GM18505 (cell line): ENCODE results near the gene DQX1.

ENCODE experiments used
- ATAC-seq: cut with Tn5 transposase; IDR thresholded peaks from one replicate; pipeline ENCODE4 v1.9.1; 2021; ENCODE audit not compliant: unreplicated experiment
- POLR2A ChIP-seq: IDR thresholded peaks from 4 replicates; pipeline ENCODE4 v1.6.1; 2011; ENCODE audit warnings: borderline replicate concordance; ENCODE audit not compliant: insufficient read depth, insufficient read length; ENCODE audit errors: extremely low read depth

DQX1 gene

GRCh38 chr2:74548900-74549826 lies 23.1 kb upstream of the DQX1 start:
- TF ChIP-seq POLR2A = peak; percentile 71
- ATAC-seq = no peak

- ATAC-seq = no peak
- TF ChIP-seq POLR2A = no peak
These were observed 22.4 kb upstream of the DQX1 start for GRCh38 chr2:74548285-74548899.

GRCh38 chr2:74546004-74546403 lies 20.0 kb upstream of the DQX1 start:
- TF ChIP-seq POLR2A = no peak
- ATAC-seq = no peak

- no peak for TF ChIP-seq POLR2A
- no peak for ATAC-seq
These were observed 18.6 kb upstream of the DQX1 start for GRCh38 chr2:74544634-74545033.

GRCh38 chr2:74542978-74543377 lies 16.9 kb upstream of the DQX1 start:
- TF ChIP-seq POLR2A = no peak
- no peak for ATAC-seq

- no peak for ATAC-seq
- no peak for TF ChIP-seq POLR2A
These were observed 14.3 kb upstream of the DQX1 start for GRCh38 chr2:74540291-74540690.

GRCh38 chr2:74538881-74539339 lies 12.9 kb upstream of the DQX1 start:
- ATAC-seq = no peak
- TF ChIP-seq POLR2A = no peak

- no peak for TF ChIP-seq POLR2A
- no peak for ATAC-seq
These were observed 11.1 kb upstream of the DQX1 start for GRCh38 chr2:74537140-74537539.

GRCh38 chr2:74536166-74536950 lies 10.3 kb upstream of the DQX1 start:
- ATAC-seq = no peak

GRCh38 chr2:74535440-74535965 lies 9.5 kb upstream of the DQX1 start:
- no peak for TF ChIP-seq POLR2A
- ATAC-seq = no peak

More at GRCh38 chr2:74536166-74536950, 10.3 kb upstream of the DQX1 start:
- no peak for TF ChIP-seq POLR2A

- ATAC-seq = no peak
- TF ChIP-seq POLR2A = no peak
These were observed 8.4 kb upstream of the DQX1 start for GRCh38 chr2:74534411-74534810.

GRCh38 chr2:74533464-74533863 lies 7.4 kb upstream of the DQX1 start:
- no peak for ATAC-seq
- no peak for TF ChIP-seq POLR2A

- no peak for ATAC-seq
- no peak for TF ChIP-seq POLR2A
These were observed 6.2 kb upstream of the DQX1 start for GRCh38 chr2:74532222-74532621.
